NB4 (cell line): ENCODE results near the gene ADCY3.

ENCODE experiments used
- DNase-seq: peaks from one replicate; pipeline ENCODE4 v3.0.0; 2010; ENCODE audit warnings: low read depth
- H3K4me3 ChIP-seq: one replicate; pipeline ENCODE4 v1.5.1; 2011; ENCODE audit warnings: mild to moderate bottlenecking, low read depth, low read length, moderate library complexity
- MYC ChIP-seq: IDR thresholded peaks from 2 replicates; pipeline ENCODE4 v1.6.1; 2011; ENCODE audit warnings: low read depth, low read length
- POLR2A ChIP-seq: IDR thresholded peaks from 2 replicates; pipeline ENCODE4 v1.6.1; 2011; ENCODE audit warnings: mild to moderate bottlenecking; ENCODE audit not compliant: insufficient read length; ENCODE audit errors: extremely low read depth
- TF ChIP-seq, protein P1 (sequence below): IDR thresholded peaks from one replicate; pipeline ENCODE4 v1.5.1; 2012; ENCODE audit warnings: low read depth, low read length
- TF ChIP-seq, protein P2 (sequence below): IDR thresholded peaks from 2 replicates; pipeline ENCODE4 v1.6.1; 2011; ENCODE audit warnings: low read depth, low read length

Gene ADCY3

DNA sequence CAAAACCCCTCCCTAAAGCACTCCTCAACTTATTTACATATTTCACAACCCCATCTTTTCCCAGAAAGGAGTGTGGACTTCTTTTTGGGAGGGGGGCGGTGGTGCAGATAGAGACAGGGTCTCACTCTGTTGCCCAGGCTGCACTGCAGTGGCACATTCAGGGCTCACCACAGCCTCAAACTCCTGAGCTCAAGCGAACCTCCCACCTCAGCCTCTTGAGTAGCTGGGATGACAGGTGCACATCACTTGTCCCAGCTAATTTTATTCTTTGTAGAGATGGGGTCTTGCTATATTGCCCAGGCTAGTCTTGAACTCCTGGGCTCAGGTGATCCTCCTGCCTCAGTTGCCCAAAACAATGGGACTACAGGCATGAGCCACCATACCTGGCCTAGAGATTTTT lies 44.1 kb downstream of the ADCY3 start:
- DNase-seq, result no peak
- H3K4me3 ChIP-seq, result no peak overlapping the region

DNA sequence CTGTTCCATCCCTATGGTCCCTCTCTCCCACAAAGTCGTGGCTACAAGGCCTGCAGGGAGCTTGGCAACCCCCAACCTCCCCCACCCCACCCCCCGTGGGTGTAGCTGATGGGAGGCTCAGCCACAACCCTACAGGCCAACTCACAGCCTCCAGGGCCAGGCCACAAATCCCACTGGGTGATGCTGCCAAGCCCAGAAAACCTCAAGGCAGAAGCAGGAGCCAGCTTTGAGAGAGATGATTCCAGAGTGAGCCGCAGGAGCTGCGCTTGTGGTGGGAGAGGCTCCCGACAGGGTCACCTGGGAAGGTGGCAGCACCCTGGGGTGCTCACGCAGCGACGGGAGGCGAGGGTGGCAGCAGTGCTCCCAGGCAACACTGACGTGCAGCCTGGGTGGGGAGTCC lies 44.8 kb downstream of the ADCY3 start:
- TF ChIP-seq MYC (no peak), POLR2A (no peak)
- TF ChIP-seq, protein P1, sequence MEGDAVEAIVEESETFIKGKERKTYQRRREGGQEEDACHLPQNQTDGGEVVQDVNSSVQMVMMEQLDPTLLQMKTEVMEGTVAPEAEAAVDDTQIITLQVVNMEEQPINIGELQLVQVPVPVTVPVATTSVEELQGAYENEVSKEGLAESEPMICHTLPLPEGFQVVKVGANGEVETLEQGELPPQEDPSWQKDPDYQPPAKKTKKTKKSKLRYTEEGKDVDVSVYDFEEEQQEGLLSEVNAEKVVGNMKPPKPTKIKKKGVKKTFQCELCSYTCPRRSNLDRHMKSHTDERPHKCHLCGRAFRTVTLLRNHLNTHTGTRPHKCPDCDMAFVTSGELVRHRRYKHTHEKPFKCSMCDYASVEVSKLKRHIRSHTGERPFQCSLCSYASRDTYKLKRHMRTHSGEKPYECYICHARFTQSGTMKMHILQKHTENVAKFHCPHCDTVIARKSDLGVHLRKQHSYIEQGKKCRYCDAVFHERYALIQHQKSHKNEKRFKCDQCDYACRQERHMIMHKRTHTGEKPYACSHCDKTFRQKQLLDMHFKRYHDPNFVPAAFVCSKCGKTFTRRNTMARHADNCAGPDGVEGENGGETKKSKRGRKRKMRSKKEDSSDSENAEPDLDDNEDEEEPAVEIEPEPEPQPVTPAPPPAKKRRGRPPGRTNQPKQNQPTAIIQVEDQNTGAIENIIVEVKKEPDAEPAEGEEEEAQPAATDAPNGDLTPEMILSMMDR, result no peak
- TF ChIP-seq, protein P2, sequence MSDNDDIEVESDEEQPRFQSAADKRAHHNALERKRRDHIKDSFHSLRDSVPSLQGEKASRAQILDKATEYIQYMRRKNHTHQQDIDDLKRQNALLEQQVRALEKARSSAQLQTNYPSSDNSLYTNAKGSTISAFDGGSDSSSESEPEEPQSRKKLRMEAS, result no peak
- DNase-seq, result peak; percentile 69
- no peak overlapping the region for H3K4me3 ChIP-seq

More for the DNA sequence above, 44.1 kb downstream of the ADCY3 start:
- TF ChIP-seq MYC (no peak), POLR2A (no peak)
- TF ChIP-seq, protein P1, result no peak
- TF ChIP-seq, protein P2, result no peak

DNA sequence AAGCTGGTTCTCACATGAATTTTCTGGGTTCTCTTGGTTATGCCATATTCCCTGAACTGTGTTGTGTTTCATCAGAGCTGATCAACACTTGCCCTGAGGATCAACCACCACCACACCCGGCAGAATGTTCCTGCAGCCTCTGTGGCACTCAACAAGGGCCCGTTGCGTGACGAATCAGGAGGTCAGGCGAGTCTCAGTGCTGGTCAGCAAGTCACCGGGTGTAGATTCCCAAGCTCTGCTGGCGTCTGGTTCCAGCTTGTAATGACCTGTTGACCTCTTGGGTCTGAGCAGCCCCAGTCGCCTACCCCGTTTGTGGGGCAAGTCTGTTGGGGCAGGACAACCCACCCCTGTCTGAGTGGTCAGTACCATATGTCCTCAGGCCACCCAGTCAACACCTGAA lies 46.0 kb downstream of the ADCY3 start:
- TF ChIP-seq, protein P2, result no peak
- TF ChIP-seq MYC, result no peak
- TF ChIP-seq, protein P1, result no peak
- TF ChIP-seq POLR2A, result no peak
- DNase-seq, result peak; percentile 44
- H3K4me3 ChIP-seq, result no peak overlapping the region

DNA sequence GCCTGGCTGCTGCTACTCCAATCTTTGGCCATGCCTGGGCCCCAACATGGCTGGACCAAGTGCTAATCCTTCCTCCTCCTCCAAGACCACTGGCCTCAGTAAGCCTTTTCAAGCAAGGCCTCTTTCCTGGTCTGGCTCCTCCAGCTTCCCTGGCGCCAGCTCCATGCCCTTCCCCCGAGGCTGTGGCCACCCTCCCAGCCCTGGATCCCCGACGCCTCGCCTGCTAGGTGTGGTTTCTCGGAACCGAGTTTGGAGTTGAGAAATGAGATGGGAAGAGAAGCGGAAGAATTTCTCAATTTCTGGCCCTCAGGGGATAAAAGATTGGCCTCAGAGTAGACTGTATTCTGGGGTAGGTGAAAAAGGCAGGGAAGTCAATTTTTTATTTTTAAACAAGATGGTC lies 46.4 kb downstream of the ADCY3 start:
- no peak overlapping the region for H3K4me3 ChIP-seq
- TF ChIP-seq, protein P2, result no peak
- TF ChIP-seq MYC (no peak), POLR2A (no peak)
- TF ChIP-seq, protein P1, result no peak
- DNase-seq, result no peak

DNA sequence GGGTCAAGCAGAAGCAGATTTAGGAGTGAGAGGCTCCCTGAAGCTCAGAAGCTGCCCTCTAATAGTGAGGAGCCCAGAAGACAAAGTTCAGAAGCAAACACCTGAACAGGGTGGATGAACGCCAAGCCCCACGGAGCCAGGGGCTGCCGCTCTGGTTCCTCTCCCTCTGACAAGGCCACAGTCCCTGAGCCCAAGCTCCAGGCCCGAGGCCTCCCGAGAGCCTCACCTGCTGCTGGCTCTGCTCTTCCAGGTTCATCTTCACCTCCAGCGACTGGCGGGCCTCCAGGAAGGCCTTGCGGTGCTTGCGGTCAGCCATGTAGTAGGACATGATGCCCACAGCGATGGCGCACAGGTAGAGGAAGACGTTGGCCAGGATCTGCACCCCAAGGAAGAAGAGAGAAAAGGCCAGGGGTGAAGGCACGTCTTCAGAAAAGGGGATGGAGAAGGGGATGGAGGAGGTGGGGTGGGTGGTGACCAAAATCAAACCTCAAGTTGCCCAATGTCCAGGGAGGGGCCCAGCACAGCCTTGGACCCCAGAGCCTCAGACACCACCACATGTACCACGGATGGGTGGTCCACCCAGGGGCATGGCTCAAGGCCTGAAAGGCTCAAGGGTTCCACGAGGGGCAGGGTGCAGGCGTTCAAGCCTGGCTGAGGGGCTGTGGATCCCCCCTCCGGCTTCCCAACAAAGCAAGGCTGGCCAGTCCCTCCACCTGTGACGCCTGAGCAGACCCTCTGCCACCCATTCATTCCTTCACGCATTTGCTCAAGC lies 47.5 kb downstream of the ADCY3 start:
- H3K4me3 ChIP-seq, result no peak overlapping the region
- no peak for DNase-seq
- no peak for TF ChIP-seq MYC
- TF ChIP-seq, protein P1, result no peak
- TF ChIP-seq, protein P2, result no peak
- no peak for TF ChIP-seq POLR2A
